Fibroblast of pulmonary artery (primary cell): ENCODE results near the gene DNAH9.
"Not testable (repeated sequence)": the region's sequence is repeated elsewhere in the genome, so short reads cannot be mapped to it uniquely, and the experiment has no call there.

Source experiments
- DNase-seq: peaks from one replicate; pipeline ENCODE4 v3.0.0-alpha.2; 2010; ENCODE audit warnings: low read depth
- H3K4me3 ChIP-seq: replicated peaks from 2 replicates; pipeline ENCODE4 v1.5.1; 2011; ENCODE audit warnings: low read depth, mild to moderate bottlenecking, control low read depth, low read length, moderate library complexity
- TF ChIP-seq, protein P1 (sequence below): IDR thresholded peaks from 2 replicates; pipeline ENCODE4 v1.5.1; 2011; ENCODE audit warnings: mild to moderate bottlenecking, control low read depth, low read length, inconsistent platforms; ENCODE audit errors: missing control alignments

The DNAH9 gene

DNA sequence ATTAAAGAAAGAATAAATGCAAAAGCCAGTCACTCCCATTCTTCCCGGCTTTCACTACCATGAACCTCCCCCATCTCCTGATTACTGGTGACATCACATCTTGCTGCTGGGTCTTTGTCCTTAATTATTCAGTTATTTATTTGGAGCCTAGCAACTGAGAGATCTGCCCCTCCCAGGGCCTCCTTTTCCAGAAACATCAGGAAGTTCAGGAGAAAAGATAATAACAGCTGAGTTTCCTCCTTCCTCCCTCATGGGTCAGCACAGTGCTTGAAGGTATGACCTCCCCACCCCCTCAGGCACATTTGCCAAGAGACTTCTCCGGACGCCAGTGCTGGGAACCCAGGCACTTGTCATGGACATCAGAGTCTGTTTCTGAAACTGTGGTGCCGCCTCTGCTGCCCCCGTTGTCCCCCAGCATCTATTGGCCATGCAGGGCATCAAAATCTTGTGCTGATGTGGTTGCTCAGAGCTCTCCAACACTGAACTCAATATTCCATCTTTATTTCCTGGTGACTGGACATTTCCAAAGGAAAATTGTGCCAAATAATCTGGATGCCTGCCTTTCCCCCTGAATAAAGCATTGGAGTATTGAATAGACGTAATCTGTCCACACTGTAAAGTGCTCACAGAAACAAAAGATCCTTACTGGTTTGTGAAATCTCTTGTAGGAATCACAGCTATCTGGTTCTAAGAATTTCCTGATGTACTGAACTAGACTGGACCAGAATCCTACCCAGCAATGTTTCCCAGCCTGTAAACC lies 327.2 kb downstream of the DNAH9 start:
- TF ChIP-seq, protein P1, sequence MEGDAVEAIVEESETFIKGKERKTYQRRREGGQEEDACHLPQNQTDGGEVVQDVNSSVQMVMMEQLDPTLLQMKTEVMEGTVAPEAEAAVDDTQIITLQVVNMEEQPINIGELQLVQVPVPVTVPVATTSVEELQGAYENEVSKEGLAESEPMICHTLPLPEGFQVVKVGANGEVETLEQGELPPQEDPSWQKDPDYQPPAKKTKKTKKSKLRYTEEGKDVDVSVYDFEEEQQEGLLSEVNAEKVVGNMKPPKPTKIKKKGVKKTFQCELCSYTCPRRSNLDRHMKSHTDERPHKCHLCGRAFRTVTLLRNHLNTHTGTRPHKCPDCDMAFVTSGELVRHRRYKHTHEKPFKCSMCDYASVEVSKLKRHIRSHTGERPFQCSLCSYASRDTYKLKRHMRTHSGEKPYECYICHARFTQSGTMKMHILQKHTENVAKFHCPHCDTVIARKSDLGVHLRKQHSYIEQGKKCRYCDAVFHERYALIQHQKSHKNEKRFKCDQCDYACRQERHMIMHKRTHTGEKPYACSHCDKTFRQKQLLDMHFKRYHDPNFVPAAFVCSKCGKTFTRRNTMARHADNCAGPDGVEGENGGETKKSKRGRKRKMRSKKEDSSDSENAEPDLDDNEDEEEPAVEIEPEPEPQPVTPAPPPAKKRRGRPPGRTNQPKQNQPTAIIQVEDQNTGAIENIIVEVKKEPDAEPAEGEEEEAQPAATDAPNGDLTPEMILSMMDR = no peak
- no peak overlapping the region for H3K4me3 ChIP-seq
- no peak for DNase-seq

DNA sequence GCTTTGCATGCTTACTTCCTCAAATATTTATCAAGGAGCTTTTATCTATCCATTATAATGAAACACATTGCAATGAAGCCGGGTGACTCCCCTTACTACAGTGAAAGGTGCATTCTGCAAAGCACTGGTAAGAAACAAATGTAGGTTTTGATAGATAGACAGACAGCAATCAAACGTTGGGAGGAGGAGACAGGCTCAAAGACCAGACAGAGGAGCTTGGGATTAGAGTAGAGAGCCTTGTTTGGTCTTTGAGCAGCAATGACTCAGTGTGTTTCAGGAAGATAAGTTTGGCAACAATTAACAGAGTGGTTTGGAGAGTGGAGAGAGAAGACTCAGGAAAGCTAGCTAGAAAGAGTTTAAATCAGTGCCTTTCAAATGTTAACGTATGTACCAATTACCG lies 330.2 kb downstream of the DNAH9 start:
- TF ChIP-seq, protein P1 = no peak
- DNase-seq = no peak
- H3K4me3 ChIP-seq = no peak overlapping the region

DNA sequence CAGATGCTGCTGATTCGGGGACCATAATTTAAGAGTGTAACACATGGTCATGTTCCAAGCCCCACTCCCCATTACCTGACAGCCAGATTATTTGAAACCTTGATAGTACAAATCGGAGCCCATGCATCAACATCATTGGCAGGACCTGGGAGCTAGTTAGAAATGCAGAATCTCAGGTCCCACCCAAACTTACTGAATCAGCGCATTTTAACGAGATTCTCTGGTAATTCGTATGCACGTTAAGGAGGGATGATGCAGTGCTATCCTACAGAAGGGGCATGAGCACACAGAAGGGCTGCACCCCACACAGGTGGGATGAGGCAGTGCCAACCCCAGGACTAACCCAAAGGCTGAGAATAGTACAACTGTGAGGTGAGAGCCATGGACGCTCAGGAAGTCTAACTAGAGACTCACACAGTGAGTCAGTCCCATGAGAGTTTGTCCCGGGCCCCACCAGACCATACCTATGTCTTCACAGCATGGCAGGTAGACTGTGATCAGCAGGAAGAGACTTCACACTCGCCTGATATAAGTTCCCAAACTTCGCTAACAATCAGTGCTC lies 334.1 kb downstream of the DNAH9 start:
- TF ChIP-seq, protein P1 = no peak
- no peak for DNase-seq

DNA sequence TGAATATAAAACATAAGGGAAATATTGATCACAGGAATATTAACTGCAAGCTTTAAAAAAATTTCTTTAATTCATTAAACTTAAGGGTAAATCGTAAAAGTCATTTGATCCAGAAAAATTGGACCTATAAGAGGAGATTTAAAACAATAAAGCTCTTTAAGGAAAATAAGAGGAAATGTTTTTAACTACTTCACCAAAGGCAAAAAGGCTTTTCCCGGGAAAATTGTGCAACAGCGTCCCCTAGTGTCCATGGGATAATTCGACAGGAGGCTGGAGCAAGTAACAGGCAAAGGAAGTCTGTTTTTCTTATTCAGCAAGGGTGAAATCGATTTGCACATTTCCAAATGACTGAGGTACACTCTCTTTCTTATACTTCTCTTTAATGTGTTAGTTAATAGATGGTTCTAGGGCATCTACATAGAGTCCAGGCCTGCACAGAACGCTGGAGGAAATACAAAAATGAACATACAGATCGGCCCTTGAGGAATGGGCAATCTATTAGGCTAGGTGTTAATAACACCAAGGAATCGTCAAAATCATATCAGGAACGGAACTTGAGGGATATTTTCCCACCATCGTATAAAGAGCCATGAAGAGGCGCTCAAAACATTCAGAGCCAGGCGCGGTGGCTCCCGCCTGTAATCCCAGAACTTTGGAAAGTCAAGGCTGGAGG lies 337.6 kb downstream of the DNAH9 start:
- TF ChIP-seq, protein P1 = peak; percentile 92
- peak; percentile 68 for DNase-seq
- no peak overlapping the region for H3K4me3 ChIP-seq

More for the DNA sequence above, 334.1 kb downstream of the DNAH9 start:
- H3K4me3 ChIP-seq = no peak overlapping the region

DNA sequence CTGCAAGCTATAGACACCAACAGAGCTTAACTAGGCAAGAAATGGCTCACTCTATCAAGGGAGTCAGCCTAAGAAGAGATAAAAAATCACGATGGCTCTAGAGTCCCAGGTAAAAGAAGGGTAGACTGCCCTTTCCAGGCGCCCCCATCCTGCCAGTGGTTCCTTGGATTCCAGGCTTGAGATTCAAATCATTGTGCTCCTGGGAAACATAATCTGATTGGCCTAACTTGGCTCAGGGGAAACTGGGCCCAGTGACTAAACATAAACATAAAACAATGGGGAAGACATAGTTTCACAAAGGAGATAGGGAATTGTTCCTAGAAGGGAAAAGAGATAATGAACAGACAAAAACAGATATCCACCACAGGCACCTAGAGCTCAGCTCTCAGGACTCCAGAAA lies 342.6 kb downstream of the DNAH9 start:
- TF ChIP-seq, protein P1 = no peak
- no peak overlapping the region for H3K4me3 ChIP-seq
- no peak for DNase-seq

DNA sequence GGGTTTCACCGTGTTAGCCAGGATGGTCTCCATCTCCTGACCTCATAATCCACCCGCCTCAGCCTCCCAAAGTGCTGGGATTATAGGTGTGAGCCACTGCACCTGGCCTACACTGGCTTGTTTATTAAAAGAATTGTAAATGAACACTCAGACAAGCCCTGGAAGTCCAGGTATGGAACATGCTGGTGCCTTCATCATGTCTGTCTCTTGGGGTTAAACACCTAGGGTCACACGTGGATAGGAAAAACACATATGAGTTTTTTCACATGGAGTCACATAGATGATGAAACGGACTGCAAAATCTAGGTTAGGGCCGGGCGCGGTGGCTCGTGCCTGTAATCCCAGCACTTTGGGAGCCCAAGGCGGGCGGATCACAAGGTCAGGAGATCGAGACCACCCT lies 344.8 kb downstream of the DNAH9 start:
- H3K4me3 ChIP-seq, DNase-seq: not testable (repeated sequence)

DNA sequence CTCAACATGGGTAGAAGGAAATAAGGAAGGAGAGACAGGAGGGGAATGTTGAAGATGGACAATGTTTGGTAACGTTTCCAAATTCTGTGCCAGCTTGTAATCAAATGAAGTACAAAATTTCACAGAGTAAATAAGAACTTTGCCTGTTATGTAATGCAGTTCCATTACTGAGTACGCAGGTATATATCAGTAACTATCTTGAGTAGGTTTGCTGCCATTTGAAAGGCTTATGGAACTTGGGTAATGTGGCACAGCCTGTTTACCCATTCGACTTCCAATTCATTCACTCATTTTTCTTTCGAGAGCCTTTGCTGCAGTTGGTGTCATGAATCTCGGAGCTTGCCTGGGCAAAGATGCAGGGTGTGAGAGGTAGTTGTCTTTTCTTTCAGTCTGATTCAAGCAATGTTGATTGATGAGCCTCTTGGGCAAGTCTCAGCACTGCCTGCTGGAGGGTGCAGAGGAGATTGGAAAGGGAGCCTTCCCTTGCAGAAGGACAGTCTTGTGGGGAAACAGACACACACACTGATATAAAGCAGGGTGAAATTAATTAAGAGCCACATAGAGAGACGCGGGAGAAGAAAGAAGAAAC lies 345.6 kb downstream of the DNAH9 start:
- DNase-seq = no peak
- TF ChIP-seq, protein P1 = no peak
- H3K4me3 ChIP-seq = no peak overlapping the region
